Fibroblast of skin of left biceps (primary cell): Measurements from ENCODE around the gene RHOA.
A peak's percentile ranks its signal among the peaks of the same experiment; 100 is the strongest.

Source experiments
- DNase-seq, 2 experiments: peaks; one replicate each; pipeline ENCODE4 v3.0.0-alpha.2; 2013; ENCODE audit warnings: low read depth in 2 of 2

RHOA gene

GRCh38 chr3:49411968-49412631 lies at the start of gene RHOA, which contains the start of gene TCTA:
Gene RHOA (minus strand): TSS chr3:49411976. CDS start chr3:49375589, 36,387 bp downstream.
Gene TCTA (plus strand): TSS chr3:49412423. CDS start chr3:49412427, 4 bp downstream.
- DNase-seq: peak; percentile 100

GRCh38 chr3:49460956-49461355 lies 49.2 kb upstream of the RHOA start:
- no peak for DNase-seq

- no peak for DNase-seq
These were observed 48.6 kb upstream of the RHOA start for GRCh38 chr3:49460188-49460890.

- no peak for DNase-seq
These were observed 44.7 kb upstream of the RHOA start for GRCh38 chr3:49456466-49456865.

GRCh38 chr3:49454898-49455681 lies 43.3 kb upstream of the RHOA start:
- DNase-seq: no peak

GRCh38 chr3:49454458-49454857 lies 42.7 kb upstream of the RHOA start:
- no peak for DNase-seq

GRCh38 chr3:49453621-49454020 lies 41.8 kb upstream of the RHOA start:
- no peak for DNase-seq

- no peak for DNase-seq
These were observed 33.6 kb upstream of the RHOA start for GRCh38 chr3:49445391-49445790.

- DNase-seq: no peak
These were observed 23.0 kb upstream of the RHOA start for GRCh38 chr3:49434731-49435130.

GRCh38 chr3:49428752-49429080 lies 16.9 kb upstream of the RHOA start:
- DNase-seq: no peak

GRCh38 chr3:49427586-49427985 lies 15.8 kb upstream of the RHOA start:
- no peak for DNase-seq

GRCh38 chr3:49424816-49425215 lies 13.0 kb upstream of the RHOA start:
- DNase-seq: no peak

- DNase-seq: no peak
These were observed 10.8 kb upstream of the RHOA start, which contains the start of gene AMT for GRCh38 chr3:49422379-49423248. Gene AMT (minus strand): TSS chr3:49422473. CDS start chr3:49422450, 23 bp downstream.

GRCh38 chr3:49421890-49422378 lies 10.2 kb upstream of the RHOA start:
- DNase-seq: no peak

GRCh38 chr3:49417516-49418120 lies 5.8 kb upstream of the RHOA start:
- DNase-seq: no peak

- DNase-seq: no peak
These were observed 5.1 kb upstream of the RHOA start for GRCh38 chr3:49416867-49417266.

- DNase-seq: no peak
These were observed 4.3 kb upstream of the RHOA start for GRCh38 chr3:49415931-49416601.

- DNase-seq: no peak
These were observed 3.0 kb upstream of the RHOA start for GRCh38 chr3:49414753-49415152.

GRCh38 chr3:49413338-49413734 lies 1.6 kb upstream of the RHOA start:
- no peak for DNase-seq

GRCh38 chr3:49412632-49413337 lies 1.0 kb upstream of the RHOA start:
- no peak for DNase-seq
